Fibroblast of pulmonary artery (primary cell): Measurements from ENCODE around the gene SLCO3A1.
"Not testable (repeated sequence)": the region's sequence is repeated elsewhere in the genome, so short reads cannot be mapped to it uniquely, and the experiment has no call there.

Experiments used
- DNase-seq: peaks from one replicate; pipeline ENCODE4 v3.0.0-alpha.2; 2010; ENCODE audit warnings: low read depth
- H3K4me3 ChIP-seq: replicated peaks from 2 replicates; pipeline ENCODE4 v1.5.1; 2011; ENCODE audit warnings: low read depth, mild to moderate bottlenecking, control low read depth, low read length, moderate library complexity
- TF ChIP-seq, protein P1 (sequence below): IDR thresholded peaks from 2 replicates; pipeline ENCODE4 v1.5.1; 2011; ENCODE audit warnings: mild to moderate bottlenecking, control low read depth, low read length, inconsistent platforms; ENCODE audit errors: missing control alignments

The SLCO3A1 gene

GRCh38 chr15:92062505-92062904, 209.0 kb downstream of the SLCO3A1 start:
- no peak for DNase-seq
- TF ChIP-seq, protein P1, sequence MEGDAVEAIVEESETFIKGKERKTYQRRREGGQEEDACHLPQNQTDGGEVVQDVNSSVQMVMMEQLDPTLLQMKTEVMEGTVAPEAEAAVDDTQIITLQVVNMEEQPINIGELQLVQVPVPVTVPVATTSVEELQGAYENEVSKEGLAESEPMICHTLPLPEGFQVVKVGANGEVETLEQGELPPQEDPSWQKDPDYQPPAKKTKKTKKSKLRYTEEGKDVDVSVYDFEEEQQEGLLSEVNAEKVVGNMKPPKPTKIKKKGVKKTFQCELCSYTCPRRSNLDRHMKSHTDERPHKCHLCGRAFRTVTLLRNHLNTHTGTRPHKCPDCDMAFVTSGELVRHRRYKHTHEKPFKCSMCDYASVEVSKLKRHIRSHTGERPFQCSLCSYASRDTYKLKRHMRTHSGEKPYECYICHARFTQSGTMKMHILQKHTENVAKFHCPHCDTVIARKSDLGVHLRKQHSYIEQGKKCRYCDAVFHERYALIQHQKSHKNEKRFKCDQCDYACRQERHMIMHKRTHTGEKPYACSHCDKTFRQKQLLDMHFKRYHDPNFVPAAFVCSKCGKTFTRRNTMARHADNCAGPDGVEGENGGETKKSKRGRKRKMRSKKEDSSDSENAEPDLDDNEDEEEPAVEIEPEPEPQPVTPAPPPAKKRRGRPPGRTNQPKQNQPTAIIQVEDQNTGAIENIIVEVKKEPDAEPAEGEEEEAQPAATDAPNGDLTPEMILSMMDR = no peak
- H3K4me3 ChIP-seq = no peak overlapping the region

GRCh38 chr15:92068121-92068520, 214.6 kb downstream of the SLCO3A1 start:
- H3K4me3 ChIP-seq = no peak overlapping the region
- TF ChIP-seq, protein P1 = no peak

GRCh38 chr15:92069308-92070250, 216.1 kb downstream of the SLCO3A1 start:
- TF ChIP-seq, protein P1 = no peak
- H3K4me3 ChIP-seq = no peak overlapping the region
- DNase-seq = peak; percentile 76

More at GRCh38 chr15:92068121-92068520, 214.6 kb downstream of the SLCO3A1 start:
- DNase-seq = no peak

DNA sequence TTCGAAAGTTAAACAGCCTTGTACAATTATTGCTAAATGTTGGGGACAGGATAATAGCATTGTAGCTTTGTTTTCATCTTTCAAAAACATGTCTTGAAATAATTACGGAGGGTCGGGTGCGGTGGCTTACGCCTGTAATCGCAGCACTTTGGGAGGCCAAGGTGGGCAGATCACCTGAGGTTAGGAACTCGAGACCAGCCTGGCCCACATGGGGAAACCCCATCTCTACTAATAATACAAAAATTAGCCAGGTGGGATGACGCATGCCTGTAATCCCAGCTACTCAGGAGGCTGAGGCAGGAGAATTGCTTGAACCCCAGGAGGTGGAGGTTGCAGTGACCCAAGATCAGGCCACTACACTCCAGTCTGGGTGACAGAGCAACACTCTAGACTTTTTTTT, 216.7 kb downstream of the SLCO3A1 start:
- not testable (repeated sequence) for H3K4me3 ChIP-seq

DNA sequence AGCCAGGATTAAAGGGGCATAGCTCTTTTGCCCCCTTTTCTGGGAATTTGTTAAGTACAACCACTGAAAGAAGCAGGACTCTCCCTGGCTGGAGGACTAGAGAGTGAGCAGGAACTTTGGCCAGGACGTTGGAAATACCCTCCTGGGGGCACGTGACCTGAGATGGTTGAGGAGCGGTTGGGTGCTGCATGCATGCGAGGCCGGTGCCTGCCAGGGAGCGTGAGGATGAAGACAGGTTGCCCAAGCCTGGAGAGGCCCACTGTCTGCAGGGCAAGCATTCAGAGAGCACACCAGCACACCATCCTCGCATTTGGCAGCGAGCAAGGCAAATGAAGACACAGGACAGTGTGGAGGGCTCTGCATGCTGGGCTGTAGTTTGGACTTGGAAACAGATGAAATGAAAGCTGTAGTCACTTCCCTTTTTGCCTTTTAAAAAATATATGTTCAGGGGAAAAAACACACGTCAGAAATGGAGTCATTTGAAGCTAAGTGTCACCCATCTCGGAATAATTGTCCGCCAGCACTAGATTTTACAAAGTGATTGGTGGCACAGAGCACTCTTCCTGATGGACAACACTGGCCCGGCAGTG, 217.6 kb downstream of the SLCO3A1 start:
- H3K4me3 ChIP-seq = no peak overlapping the region
- TF ChIP-seq, protein P1 = no peak

More for the DNA sequence above, 216.7 kb downstream of the SLCO3A1 start:
- not testable (repeated sequence) for DNase-seq

GRCh38 chr15:92073044-92073785, 219.7 kb downstream of the SLCO3A1 start:
- no peak overlapping the region for H3K4me3 ChIP-seq
- TF ChIP-seq, protein P1 = no peak
- DNase-seq = peak; percentile 30

More for the DNA sequence above, 217.6 kb downstream of the SLCO3A1 start:
- no peak for DNase-seq

GRCh38 chr15:92074101-92074500, 220.6 kb downstream of the SLCO3A1 start:
- TF ChIP-seq, protein P1 = no peak
- DNase-seq = no peak
- no peak overlapping the region for H3K4me3 ChIP-seq
